GM12864 (cell line): ENCODE data around the gene LRRC73.

Experiments used
- DNase-seq: peaks from one replicate; pipeline ENCODE4 v3.0.0-alpha.2; 2011; ENCODE audit warnings: low read depth
- H3K4me3 ChIP-seq: 2 replicates; pipeline ENCODE4 v1.5.1; 2011; ENCODE audit warnings: mild to moderate bottlenecking, low read depth, low read length, control low read depth
- TF ChIP-seq, protein P1 (sequence below): IDR thresholded peaks from 2 replicates; pipeline ENCODE4 v1.5.1; 2011; ENCODE audit warnings: low read depth, mild to moderate bottlenecking, moderate library complexity, low read length, control low read depth, inconsistent platforms; ENCODE audit errors: missing control alignments

Gene LRRC73

DNA sequence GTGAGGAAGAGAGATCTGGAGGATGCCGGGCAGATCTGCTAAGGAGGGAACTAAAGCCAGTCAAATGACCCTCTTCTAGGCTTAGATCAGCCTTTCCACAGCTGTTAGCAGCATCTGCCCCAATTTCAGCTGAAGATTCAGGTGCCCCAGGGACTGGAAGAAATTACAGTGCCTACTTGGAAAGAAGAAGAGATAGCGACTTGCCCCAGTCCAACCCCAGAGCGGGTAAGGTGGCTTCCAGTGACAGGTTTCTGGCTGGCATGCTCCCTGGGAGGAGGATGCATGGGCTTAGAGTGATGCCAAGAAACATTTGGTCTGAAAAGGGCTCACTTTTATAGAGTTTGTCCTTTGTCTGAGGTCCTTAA lies 32.2 kb downstream of the LRRC73 start:
- TF ChIP-seq, protein P1, sequence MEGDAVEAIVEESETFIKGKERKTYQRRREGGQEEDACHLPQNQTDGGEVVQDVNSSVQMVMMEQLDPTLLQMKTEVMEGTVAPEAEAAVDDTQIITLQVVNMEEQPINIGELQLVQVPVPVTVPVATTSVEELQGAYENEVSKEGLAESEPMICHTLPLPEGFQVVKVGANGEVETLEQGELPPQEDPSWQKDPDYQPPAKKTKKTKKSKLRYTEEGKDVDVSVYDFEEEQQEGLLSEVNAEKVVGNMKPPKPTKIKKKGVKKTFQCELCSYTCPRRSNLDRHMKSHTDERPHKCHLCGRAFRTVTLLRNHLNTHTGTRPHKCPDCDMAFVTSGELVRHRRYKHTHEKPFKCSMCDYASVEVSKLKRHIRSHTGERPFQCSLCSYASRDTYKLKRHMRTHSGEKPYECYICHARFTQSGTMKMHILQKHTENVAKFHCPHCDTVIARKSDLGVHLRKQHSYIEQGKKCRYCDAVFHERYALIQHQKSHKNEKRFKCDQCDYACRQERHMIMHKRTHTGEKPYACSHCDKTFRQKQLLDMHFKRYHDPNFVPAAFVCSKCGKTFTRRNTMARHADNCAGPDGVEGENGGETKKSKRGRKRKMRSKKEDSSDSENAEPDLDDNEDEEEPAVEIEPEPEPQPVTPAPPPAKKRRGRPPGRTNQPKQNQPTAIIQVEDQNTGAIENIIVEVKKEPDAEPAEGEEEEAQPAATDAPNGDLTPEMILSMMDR: no peak
- no peak for DNase-seq
- peak overlapping the region; percentile 86 for H3K4me3 ChIP-seq

DNA sequence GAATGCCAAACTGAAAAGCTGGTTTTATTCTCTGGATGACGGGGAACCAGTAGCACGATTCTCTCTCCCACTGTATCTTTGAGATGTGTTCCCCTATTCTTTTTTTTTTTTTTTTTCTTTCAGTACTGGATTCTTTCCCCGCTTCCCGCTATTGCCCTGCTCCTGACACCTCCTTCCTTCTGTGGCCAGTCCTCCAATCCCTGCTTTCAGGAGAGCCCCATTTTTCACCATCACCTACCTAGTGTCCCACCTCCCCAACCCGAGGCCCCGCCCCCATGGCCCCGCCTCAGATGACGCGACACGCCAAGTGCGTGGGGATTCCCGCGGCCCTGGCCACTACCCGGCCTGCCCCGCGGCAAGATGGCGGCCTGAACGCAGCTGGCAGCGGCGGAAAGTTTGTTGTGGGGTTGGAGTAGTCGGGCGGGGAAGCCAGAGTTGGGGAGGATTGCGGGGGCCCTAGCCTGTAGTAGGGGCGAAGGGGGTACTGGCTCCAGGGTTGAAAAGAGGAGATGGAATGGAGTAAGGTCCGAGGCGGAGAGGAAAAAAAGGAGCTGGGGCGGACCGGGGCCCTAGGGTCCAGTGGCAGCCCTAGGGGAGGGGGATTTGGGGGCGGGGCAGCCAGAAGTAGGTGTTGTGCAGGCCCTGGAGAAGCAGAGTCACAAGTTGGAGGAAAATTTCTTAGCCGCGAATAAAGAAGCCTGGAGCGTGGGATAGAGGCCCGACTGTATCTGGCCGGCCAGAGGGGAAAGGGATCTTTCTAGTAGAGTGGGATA lies 32.7 kb downstream of the LRRC73 start, which contains the start of gene TJAP1:
Gene TJAP1, plus strand, starts transcription at position 336 of the 773 bp plus-strand sequence. CDS start 21,432 bp downstream, outside the sequence.
- peak within 1 kb of the TSS; percentile 86 for H3K4me3 ChIP-seq
- DNase-seq: peak; percentile 46
- TF ChIP-seq, protein P1: no peak

DNA sequence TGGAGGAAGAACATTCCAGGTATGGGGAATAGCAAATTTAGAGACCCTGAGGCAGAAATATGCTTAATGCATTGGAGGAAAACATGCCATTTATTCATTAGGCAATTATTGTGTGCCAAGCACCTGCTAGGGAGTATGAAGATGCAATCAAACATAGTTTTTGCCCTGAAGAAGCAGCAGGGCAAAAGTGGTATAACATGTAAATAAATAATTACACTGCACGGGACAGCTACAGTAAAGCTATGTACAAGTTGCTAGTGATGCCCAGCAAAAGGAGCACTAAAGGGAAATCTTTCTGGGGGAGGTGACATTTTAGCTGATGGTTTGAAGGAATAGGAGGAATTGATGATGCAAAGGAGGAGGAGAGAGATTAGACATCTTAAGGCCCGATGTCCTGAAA lies 33.4 kb downstream of the LRRC73 start:
- TF ChIP-seq, protein P1: no peak
- DNase-seq: no peak
- H3K4me3 ChIP-seq: peak overlapping the region; percentile 86; the same call in 1 of the 2 replicates

DNA sequence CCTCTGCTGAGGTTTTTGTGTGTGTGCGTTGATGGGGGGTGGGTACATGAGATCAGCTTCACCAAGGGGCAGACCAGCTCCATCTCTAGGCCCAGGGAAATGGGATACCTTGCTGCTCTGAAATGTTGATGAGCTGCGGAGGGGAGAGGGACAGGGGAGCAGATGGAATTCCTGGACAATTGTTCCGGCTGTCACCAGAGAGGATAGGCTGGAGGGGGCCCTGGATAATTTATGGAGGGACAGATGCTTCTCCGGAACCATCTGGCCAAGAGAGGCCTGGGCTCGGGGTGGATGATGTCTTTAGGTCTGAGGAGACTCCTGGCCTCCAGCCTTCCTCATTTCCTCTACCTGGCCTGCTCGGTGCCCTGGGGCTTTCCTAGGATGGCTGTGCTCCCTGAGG lies 34.6 kb downstream of the LRRC73 start:
- H3K4me3 ChIP-seq: no peak overlapping the region
- DNase-seq: no peak
- TF ChIP-seq, protein P1: no peak

DNA sequence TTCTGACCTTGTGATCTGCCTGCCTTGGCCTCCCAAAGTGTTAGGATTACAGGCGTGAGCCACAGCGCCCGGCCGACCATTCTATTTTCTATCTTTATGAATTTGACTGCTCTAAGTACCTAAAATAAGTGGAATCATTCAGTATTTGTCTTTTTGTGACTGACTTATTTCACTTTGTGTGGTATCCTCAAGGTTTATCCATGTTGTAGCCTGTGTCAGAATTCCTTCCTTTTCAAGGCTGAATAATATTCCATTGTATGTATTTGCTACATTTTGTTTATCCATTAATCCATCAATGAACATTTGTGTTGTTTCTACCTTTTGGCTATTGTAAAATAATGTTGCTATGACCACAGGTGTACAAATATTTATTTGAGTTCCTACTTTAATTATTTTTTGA lies 37.6 kb downstream of the LRRC73 start:
- TF ChIP-seq, protein P1: no peak
- DNase-seq: no peak
- H3K4me3 ChIP-seq: no peak overlapping the region

DNA sequence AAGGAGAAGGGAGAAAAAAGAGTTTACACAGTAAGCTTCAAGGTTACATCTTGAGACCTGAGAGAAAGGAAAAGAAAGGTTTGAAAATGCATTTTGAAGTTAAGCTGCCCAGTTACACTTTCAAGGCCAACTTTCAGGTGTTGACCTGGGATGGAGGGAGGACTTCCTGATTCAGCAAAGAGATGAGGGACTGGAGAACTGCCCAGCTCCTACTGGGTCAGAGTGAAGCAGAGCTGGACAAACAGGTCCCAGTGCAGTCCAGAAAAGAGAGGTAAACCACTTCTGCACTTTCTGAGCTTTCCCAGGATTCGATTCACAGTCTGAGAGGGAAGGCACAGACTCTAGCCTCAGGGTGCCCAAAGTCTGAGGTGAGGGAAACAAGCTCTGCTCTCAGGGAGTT lies 38.7 kb downstream of the LRRC73 start:
- DNase-seq: no peak
- TF ChIP-seq, protein P1: no peak
- no peak overlapping the region for H3K4me3 ChIP-seq

DNA sequence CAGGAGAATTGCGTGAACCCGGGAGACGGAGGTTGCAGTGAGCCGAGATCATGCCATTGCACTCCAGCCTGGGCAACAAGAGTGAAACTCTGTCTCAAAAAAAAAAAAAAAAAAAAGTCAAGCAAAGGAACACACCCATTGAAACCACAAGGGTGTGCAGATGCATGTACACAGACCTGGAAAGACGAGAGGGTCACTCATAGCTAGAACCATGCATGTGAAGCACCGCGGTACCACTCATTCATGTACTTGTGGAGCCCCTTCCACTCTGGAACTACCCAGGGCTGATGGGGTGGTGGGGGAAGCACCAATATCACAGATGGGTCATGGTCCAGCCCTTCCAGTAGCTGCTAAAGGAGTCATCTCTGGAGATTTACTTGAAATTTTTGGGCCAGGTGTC lies 40.2 kb downstream of the LRRC73 start:
- H3K4me3 ChIP-seq: no peak overlapping the region
- DNase-seq: no peak
- TF ChIP-seq, protein P1: no peak
